Measurements from ENCODE around the gene CLIP1.
"Not testable (repeated sequence)": the region's sequence is repeated elsewhere in the genome, so short reads cannot be mapped to it uniquely, and the experiment has no call there.

Gene CLIP1

DNA sequence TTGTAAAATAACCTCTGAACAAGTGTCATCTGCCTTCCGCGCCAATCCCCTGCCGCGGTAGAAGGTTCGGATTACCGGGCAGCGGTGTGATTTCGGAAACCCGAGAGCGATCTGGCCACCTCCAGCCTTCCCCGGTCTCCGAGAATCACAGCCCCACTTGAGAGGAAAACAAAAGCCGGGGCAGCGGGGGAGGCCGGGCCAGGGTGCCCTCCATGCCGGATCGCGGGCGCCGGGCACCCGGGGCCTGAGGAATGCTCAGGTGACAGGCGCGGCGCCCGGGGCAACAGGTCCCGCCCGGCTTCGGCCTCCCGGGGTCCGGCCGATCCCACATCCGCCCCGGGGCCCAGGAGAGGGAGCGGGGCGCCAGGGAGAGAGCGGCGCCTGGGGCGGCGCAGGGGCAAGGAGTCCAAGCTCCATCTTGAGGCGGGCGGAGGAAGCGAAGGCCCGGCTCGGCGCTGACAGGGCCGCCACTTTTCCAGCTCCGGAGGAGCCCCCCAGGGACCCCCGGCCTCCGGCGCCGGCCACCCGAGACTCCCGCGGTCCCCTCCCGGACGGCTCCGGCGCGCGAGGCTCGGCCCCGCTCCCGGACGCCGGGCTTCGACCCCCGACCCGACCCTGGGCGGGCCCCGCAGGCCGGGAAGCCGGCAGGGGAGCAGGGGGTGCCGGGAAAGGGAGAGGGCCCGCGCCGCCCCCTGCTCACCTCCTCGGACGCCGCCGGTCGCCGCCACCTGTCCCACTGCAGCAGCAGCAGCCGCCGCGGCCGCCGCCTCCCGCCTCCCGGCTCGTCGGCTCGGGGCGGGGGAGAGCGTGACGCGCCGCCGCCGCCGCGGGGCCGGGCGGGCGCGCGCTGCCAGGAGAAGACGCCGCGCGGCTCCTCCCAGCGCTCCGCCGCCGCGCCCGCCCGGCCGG, at the start of gene CLIP1:
Gene CLIP1, minus strand, starts transcription at position 849 of the 909 bp plus-strand sequence. CDS start 42,217 bp downstream, outside the sequence.
- DNase-seq (ENCODE audit: low spot score): peak; percentile 87

DNA sequence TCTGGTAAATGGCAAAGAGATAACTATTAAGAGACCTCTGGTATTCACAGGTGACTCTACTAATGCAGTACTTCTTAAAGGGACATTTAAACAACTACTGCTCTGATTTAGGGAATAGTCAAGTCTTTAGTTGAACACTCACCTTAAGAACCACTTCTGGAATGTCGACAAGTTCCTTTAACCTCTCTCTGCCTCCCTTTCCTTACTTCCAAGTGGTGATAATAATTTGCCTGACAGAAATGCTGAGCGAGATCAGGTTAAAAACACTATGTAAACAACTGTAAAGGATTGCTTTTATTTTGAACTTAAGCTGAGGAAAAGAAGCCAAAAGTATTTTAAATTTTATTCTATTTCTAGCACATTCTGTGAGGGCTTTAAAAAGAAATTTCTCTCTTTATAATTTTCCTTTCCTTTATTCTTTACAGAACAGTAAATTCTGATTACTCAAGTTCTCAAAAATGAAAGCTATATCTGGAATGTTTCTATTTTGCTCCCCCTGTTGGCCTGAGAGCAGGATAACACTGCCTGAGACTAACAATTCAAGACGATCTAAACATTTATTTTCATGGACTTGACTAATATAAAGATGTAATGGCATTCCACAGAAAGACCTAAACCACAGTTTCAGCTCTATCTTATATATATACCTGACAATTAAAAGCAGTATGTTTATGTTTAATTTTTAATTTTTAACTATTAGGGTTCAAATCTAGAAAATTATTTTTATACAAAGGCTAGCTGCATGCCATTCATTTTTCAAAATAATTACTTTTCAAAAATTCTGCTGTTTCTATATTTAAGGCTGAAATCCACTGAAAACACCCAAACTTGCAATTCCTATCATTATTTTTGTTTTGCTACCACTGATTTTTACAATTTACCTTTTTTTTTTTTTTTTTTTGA, 49.1 kb upstream of the CLIP1 start:
- DNase-seq (ENCODE audit: low spot score): peak; percentile 58

DNA sequence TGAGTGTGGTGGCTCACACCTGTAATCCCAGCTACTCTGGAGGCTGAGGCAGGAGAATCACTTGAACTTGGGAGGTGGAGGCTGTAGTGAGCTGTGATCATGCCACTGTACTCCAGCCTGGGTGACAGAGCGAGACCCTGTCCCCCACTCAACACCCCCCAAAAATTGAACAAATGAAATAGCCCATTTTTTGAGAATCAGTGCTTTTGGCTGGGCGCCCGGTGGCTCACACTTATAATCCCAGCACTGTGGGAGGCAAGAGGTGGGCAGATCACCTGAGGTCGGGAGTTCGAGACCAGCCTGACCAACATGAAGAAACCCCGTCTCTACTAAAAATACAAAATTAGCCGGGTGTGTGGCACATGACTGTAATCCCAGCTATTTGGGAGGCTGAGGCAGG, 48.1 kb upstream of the CLIP1 start:
- not testable (repeated sequence) for DNase-seq (ENCODE audit: low spot score)

DNA sequence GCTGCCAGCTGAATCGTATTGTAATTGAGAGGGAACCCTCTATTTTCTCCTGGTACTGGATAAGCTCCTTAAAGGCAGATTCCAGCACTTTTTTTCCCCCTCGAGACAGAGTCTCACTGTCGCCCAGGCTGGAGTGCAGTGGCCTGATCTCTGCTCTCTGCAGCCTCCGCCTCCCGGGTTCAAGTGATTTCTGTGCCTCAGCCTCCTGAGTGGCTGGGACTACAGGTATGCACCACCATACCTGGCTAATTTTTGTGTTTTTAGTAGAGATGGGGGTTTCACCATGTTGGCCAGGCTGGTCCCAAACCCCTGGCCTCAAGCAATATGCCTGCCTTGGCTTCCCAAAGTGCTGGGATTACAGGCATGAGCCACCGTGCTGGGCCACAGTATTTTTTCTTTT, 47.4 kb upstream of the CLIP1 start:
- not testable (repeated sequence) for DNase-seq (ENCODE audit: low spot score)

DNA sequence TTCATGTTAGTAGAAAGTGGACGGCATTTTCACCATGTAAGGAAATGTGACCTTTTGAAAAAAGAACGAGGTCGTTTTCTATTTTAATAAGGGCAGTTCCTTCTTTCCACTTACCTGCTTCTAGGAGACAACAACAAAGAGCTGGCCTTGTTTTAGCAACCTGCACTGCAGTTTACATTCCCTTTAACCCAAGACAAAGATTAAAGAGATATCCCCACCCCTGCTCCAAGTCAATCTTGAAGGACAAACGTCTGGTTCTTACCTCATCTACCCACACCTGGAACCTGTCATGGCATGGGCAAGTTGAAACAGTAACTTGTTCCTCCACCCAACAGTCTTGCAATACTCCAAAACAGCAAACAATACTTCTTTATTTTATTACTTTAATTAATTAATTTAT, 45.5 kb upstream of the CLIP1 start:
- DNase-seq (ENCODE audit: low spot score): no peak

DNA sequence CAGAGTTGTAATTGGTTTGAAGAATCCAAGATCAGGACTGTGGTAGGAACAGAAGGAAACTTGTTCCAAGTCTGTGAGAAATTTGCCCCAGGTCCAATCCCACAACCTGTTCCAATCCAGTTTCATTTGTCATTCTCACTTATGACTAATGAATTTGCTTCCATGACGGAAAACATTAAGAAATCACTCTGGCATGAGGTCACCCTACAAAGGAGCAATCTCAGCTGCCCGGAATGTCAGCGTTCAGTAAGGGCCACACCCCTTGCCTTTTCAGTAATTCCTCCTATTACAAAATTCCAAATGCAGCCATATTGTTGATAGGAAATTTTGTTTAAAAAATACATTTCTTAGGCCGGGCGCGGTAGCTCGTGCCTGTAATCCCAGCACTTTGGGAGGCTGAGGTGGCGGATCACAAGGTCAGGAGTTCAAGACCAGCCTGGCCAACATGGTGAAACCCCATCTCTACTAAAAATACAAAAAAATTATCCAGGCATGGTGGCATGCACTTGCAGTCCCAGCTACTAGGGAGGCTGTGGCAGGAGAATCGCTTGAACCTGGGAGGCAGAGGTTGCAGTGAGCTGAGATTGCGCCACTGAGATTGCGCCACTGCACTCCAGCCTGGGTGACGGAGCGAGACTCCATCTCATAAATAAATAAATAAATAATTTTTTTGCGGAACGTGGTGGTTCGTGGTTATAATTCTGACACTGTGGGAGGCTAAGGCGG, 42.0 kb upstream of the CLIP1 start:
- not testable (repeated sequence) for DNase-seq (ENCODE audit: low spot score)

DNA sequence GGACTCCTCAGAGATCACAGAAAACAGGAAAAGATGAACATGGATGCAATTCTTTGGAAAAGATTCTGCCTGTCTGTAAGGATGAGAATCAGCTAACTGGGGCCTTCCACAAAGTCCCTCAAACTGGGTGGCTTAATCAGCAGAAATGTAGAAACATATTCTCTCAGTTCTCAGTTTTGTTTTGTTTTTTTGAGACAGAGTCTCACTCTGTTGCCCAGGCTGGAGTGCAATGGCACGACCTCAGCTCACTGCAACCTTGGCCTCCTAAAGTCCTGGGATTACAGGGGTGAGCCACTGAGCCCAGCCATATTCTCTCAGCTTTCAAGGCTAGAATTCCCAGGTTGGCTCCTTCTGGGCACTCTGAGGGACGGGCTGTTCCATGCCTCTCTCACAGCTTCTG, 38.2 kb upstream of the CLIP1 start:
- no peak for DNase-seq (ENCODE audit: low spot score)

DNA sequence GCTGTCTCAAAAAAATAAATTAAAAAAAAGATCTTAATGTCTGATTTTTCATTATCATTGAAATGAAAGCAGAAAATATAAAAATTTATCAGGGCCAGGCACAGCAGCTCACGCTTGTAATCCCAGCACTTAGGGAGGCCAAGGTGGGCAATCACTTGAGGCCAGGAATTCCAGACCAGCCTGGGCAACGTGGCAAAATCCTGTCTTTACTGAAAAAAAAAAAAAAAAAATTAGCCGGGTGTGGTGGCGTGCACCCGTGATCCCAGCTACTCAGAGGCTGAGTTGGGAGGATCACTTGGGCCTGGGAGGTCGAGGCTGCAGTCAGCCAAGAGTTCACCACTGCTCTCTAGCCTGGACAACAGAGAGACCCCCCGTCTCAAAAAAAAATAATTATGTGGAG, 37.6 kb upstream of the CLIP1 start:
- DNase-seq (ENCODE audit: low spot score): no peak

DNA sequence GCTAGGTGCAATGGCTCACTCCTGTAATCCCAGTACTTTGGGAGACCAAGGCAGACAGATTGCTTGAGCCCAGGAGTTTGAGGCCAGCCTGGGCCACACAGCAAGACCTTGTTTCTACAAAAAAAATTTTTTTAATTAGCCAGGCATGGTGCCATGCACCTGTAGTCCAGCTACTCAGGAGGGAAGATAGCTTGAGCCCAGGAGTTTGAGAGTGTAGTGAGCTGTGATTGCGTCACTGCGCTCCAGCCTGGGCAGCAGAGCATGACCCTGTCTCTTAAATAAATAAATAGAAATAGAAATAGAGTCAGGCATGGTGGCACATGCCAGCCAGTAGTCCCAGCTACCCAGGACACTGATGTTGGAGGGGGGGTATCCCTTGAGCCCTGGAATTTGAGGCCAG, 36.7 kb upstream of the CLIP1 start:
- DNase-seq (ENCODE audit: low spot score): no peak

DNA sequence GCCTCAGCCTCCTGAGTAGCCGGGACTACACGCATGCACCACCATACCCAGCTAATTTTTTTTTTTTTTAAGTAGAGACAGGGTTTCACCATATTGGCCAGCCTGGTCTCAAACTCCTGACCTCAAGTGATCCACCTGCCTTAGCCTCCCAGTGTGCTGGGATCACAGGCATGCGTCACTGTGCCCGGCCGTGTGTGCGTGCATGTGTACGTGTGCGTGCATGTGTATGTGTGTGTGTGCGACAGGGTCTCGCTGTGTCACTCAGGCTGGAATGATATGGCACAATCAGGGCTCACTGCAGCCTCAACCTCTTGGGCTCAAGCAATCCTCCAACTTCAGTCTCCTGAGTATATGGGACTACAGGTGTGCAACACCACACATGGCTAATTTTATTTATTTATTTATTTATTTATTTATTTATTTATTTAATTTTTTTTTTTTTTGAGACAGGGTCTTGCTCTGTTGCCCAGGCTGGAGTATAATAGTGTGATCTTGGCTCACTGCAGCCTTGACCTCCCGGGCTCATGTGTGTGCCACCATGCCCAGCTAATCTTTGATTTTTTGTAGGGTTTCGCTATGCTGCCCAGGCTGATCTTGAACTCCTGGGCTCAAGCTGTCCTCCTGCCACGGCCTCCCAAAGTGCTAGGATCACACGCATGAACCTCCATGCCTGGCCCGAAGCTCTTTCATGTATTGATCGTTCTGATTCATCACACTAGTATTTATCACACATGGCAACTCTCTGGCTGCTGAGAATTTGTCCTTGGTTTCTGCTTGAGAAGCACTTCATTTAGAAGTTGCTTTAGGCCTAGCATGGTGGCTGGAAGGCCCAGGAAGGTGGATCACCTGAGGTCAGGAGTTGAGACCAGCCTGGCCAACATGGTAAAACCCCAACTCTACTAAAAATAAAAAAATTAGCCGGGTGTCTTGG, 35.9 kb upstream of the CLIP1 start:
- no peak for DNase-seq (ENCODE audit: low spot score)

DNA sequence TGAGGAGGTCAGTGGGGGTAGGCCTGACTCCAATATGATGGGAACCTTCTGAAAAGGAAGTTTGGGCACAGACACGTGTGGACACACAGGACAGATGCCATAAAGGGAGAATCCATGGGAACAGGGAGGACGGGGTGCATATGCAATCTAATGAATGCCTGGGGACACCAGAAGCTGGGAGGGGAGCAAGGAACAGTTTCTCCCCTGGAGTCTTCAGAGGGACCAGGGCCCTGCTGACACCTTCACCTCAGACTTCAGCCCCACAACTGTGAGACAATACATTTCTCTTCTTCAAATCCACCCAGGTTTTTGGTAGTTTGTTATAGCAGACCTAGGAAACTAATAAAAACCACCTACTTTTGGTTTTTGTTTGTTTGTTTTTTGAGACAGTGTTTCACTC, 35.2 kb upstream of the CLIP1 start:
- DNase-seq (ENCODE audit: low spot score): no peak

DNA sequence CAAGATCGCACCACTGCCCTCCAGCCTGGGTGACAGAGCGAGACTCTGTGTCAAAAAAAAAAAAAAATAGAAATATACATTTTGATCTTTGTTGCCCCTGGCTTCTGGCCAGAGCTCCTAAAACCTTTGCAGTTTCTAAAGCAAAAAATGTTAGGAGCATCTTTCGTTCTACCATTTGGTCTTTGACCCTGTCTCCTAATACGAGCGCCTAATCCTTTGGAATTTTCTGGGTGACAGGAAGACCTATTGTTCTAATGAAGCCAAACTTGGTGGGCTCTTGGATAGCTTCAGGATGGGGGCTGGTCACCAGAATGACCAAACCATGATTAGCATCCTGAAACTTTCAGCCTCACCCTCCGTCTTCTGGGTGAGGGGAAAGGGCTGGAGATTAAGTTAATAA, 32.3 kb upstream of the CLIP1 start:
- no peak for DNase-seq (ENCODE audit: low spot score)

DNA sequence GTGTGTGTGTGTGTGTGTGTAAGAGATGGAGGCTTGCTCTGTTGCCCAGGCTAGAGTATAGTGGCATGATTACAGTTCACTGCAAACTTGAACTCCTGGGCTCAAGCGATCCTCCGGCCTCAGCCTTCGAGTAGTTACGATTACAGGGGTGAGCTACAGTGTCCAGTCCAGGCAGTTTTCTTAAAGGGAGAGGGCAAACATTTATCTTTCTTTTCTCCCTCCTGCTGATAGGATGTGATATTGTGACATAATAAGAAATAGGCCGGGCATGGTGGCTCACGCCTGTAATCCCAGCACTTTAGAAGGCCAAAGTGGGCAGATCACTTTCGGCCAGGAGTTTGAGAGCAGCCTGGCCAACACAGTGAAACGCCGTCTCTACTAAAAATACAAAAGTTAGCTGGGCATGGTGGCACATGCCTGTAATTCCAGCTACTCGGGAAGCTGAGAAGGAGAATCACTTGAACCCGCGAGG, 31.8 kb upstream of the CLIP1 start:
- DNase-seq (ENCODE audit: low spot score): no peak

DNA sequence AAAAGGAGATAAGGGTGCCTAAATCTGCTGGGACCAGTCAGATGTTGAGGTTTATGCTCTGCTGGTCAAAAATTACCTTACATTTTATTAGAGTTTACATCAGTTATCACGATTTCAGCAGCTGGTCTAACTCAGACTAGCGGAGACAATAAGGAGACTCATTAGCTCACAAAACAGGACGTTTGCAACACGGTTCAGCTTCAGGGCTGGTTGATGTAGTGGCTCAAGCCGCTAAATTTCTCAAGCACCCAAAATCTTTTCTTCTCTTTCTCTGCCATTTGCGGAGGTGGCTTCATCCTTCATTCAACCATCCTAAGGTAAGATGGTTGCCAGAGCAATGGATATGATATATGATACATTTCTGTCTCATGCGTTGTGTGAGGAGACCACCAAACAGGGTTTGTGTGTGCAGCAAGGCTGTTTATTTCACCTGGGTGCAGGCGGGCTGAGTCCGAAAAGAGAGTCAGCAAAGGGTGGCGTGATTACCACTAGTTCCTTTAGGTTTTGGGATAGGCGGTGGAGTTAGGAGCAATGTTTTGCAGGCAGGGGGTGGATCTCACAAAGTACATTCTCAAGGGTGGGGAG, 30.3 kb upstream of the CLIP1 start:
- no peak for DNase-seq (ENCODE audit: low spot score)

DNA sequence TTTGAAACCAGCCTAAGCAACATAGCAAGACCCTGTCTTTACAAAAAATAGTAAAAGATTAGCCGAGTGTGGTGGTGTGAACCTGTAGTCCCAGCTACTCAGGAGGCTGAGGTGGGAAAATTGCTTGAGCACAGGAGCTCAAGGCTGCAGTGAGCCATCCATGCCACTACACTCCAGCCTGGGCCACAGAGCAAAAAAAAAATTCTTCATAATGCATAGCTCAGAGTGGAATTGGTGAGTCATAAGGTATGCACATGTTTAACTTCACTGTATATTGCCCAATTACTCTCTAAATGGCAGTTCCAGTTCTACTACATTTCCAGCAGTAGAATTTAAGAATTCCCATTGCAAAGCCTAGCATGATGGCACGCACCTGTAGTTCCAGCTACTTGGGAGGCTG, 26.8 kb upstream of the CLIP1 start:
- DNase-seq (ENCODE audit: low spot score): no peak

DNA sequence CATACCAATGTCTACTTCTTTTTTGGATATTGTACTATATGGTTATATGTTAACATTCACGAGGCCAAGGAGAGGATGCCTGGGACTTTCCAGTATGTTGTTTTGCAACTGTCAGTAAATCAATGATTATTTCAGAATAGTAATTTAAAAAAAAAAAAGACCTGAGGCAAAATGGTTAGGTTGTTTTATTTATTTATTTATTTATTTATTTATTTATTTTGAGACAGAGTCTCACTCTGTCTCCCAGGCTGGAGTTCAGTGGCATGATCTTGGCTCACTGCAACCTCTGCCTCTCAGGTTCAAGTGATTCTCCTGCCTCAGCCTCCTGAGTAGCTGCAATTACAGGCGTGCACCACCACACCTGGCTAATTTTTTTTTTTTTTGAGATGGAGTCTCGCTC, 25.4 kb upstream of the CLIP1 start:
- not testable (repeated sequence) for DNase-seq (ENCODE audit: low spot score)

DNA sequence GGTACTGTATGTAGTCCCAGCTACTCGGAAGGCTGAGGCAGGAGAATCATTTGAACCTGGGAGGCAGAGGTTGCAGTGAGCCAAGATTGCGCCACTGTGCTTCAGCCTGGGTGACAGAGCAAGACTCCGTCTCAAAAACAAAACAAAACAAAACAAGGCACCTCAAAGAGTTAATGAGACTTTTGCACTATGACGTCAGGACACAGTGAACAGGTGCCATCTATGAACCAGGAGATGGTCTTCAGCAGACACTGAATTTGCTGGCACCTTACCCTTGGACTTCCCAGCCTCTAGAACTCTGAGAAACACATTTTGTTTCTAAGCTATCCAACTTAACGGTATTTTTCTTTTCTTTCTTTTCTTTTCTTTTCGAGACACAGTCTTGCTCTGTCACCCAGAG, 23.9 kb upstream of the CLIP1 start:
- not testable (repeated sequence) for DNase-seq (ENCODE audit: low spot score)

DNA sequence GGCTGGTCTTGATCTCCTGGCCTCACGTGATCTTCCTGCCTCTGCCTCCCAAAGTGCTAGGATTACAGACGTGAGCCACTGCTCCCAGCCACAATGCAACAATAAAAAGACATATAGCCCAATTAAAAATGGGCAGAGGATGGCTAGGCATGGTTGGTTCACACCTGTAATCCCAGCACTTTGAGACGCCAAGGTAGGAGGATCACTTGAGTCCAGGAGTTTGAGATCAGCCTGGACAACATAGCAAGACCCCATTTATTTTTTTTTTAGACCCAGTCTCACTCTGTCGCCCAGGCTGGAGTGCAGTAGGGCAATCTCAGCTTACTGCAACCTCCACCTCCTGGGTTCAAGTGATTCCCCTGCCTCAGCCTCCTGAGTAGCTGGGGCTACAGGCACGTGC, 21.6 kb upstream of the CLIP1 start:
- not testable (repeated sequence) for DNase-seq (ENCODE audit: low spot score)

DNA sequence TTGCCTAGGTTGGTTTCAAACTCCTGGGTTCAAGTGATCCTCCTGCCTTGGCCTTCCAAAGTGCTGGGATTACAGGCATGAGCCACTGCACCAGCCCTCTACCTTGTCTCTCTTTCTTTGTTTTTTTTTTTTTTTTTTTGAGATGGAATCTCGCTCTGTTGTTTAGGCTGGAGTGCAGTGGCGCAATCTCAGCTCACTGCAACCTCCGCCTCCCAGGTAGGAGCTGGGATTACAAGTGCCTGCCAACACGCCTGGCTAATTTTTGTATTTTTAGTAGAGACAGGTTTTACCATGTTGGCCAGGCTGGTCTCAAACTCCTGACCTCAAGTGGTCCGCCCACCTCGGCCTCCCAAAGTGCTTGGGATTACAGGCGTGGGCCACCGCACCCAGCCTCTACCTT, 16.4 kb upstream of the CLIP1 start:
- not testable (repeated sequence) for DNase-seq (ENCODE audit: low spot score)

DNA sequence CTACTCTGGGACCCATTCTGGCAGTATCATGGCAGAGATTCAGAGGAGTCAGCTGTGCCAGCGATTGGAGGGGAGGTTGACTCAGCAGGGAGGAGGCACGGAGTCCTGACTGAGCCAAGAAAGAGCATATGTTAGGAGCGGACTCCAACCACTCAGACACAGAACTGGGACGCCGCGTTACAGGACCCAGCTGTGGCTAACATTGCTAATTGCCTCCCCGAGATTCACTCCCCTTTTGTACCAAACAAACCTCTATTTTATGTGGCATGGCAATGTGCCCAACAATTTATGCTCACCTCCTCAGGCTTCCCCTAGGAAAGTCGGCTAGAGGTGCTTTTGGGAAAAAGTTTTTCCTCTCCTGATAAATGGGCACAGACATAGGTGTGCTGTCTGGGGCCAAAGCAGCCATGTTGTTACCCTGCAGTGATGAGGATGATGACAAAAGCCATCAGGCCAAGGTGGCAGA, 15.2 kb upstream of the CLIP1 start:
- DNase-seq (ENCODE audit: low spot score): no peak

Data from D341Med (cell line).